ENCODE results near the gene ERI2.
"Not testable (repeated sequence)": the region's sequence is repeated elsewhere in the genome, so short reads cannot be mapped to it uniquely, and the experiment has no call there.

Gene ERI2

DNA sequence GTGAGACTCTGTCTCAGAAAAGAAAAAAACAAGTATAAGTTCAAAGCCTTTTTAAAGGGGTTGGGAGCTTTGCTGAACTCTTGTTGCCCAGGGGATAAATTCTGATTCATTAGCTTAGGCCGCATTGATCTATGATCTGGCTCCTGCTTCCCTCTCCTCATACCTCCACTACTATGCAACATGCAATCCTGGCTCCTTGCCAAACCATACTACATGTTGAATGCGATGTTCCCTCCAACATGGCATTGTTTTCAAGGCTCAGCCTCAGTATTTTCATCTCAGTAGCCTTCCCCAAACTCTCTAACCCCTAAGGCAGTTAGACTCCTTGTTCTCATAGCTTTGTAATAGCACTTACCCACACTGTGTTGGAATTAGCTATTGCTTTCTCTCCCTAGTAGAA lies 6.2 kb upstream of the ERI2 start:
- DNase-seq, result no peak

DNA sequence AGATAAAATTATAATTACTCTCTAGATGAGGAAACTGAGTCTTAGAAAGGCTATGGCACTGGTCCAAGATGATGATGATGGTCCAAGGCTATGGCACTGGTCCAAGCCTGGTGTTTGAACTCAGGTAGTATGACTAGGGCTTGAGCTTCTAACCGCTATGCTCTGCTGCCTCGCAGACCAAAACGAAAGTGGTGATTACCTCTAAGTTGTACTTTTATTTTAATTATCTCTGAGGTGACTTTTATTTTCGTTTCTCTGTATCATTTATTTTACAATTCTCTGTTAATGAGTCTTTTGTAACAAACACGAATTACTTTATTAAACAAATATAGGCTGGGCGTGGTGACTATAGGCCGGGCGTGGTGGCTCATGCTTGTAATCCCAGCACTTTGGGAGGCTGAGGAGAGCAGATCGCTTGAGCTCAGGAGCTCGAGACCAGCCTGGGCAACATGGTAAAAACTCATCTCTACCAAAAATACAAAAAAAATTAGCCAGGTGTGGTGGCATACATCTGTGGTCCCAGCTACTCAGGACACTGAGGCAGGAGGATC lies 5.7 kb upstream of the ERI2 start:
- DNase-seq, result no peak

DNA sequence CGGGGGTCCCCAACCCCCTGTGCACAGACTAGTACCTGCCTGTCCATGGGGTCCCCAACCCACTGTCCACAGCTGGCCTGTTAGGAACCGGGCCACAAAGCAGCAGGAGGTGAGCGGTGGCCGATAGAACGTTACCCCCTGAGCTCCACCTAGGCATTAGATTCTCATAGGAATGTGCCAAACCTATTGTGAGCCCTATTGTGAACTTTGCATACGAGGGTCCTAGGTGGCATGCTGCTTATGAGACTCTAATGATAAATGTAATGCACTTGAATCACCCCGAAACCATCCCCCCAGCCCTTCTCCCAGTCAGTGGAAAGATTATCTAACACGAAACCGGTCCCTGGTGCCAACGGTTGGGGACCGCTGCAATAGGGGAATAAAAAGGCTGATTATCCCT lies 1.6 kb upstream of the ERI2 start:
- no peak for DNase-seq

DNA sequence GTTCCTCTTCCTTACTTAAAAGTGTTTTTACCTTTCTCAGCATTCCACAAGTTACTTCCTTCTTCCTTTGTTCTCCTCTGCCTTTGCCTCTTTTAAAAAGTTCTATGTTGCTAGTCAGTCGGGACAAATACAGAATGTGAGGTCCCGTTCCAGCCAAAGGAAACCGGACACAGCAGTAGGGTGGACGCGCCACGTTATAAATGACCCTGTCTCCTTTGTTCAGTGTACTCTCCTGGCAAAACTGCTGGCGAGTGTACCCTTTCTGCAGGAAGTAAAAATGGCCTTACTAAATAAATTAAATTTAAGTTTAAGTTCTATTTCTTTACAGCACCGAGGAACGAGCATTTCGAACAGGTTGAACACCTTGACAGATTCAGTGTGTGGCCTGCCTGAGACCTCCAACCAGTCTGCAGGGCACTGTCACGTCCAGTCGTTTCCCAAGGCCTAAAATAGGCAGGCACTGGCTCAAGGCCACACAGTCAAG lies 546 bp downstream of the ERI2 start:
- not testable (repeated sequence) for DNase-seq

DNA sequence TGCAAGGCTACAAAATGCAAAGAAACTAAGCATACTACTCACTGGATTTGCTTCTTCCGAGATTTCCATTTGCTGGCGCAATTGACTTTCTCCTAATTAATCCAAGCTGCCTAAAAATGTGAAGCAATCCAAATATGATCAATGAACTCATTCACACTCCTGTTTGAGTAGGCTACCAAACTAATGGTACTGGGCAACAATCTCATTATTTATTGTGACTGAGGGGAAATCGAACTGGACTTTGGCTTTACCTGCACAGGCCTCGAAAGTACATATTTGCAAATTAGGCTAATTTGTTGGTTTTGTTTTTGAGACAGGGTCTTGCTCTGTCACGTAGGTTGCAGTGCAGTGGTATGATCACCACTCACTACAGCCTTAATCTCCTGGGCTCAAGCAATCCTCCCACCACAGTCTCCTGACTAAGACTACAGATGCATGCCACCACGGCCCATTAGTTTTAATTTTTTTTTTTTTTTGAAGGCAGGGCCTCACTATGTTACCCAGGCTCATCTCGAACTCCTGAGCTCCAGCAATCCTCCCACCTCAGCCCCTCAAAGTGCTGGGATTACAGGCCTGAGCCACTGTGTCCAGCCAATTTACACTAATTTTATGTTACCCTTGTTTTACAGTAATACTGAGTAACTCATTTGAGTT lies 2.6 kb downstream of the ERI2 start:
- DNase-seq, result no peak

DNA sequence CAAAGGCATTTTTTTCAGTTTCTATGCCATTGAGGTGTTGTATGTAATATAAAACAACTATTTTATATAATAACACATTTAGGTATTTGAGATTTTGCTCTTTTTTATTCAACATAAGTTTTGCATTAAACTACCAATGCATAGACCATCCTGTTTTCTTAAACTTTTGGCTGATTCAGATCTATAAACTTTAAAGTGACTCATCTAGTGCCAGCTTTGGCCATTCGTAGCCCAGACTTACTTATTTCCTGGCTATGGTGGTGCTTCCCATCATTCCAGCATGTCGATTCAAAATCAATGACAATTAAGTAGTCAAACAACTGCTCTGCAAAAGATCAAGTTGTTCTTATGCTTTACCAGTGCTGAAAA lies 3.1 kb downstream of the ERI2 start:
- DNase-seq, result no peak

DNA sequence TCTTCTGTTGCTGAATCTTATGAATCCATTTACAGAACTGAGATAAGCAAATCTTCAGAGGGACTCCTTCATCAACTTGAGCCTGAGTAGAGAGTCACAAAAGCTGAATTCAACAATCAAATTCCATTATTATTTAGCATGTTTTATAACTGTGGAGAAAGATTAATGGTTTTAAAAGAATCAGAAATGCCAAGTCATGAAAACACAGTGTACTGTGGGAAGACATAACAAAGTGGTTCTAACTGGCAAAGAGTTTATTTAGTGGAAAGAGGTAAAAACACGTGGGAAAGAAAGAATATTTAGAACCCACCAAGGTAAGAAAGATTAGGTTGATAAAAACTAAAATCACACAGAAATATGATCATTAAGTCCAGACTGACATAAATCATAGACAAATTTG lies 5.0 kb downstream of the ERI2 start:
- no peak for DNase-seq

DNA sequence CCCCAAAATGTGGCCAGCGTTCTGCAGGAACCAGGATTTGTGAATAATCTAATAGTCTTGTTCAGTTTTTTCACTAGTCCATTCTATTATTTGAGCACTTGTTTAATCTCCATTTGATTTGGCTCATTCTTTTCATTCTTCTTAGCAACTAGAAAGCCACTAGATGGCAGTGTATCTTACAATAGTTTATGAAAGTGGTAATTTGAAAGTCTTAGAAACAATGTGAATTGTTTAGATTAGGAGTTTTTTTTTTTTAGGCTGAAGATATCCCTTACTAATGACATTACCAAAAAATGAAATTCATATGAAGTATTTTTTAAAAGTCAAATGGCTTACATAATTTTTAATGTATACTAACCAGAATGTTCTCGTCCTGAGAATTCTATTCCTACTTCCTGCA lies 6.7 kb downstream of the ERI2 start:
- peak; percentile 5 for DNase-seq

DNA sequence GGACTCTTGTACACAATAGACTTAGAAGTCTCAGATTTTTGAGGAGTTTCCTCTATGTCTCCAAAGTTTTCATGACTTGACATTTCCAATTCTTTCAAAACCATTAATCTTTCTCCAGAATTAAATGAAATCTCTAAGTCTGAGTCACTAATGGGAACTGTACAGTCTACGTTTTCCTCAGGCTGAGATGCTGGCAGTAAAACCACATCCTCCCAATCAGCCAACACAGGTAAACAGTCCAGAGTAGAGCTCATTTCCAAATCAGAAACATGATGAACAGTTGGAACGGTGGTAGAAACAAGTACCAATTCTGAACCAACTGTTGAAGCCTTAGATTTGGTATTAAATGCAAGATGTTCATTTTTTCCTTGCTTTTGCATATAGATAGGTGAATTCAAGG lies 7.9 kb downstream of the ERI2 start:
- DNase-seq, result no peak

DNA sequence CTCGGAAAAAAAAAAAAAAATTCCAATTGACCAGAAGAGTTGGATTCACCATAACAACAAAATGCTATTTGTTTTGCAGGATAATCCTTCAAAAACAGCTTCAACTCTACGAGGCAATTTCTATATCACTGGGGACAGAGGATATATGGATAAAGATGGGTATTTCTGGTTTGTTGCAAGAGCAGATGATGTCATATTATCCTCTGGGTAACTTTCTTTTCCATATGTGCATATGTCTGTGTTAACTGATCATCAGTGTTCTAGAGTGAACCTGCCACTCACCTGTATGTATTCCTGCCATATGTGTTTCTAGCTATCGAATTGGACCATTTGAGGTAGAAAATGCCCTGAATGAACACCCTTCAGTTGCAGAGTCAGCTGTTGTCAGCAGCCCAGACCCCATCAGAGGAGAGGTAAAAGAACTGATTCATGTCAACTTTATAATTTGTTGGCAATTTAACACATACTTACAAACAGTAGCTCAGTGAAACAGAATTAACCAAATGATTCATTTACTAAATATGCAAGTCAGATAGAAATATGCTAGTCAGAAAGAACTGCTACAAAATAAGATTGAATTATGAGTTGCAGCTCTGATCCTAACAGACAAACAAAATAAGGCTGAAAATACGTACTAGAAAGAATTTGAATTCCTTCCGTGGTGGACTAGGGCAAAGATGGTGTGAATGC lies 14.2 kb downstream of the ERI2 start:
- no peak for DNase-seq

DNA sequence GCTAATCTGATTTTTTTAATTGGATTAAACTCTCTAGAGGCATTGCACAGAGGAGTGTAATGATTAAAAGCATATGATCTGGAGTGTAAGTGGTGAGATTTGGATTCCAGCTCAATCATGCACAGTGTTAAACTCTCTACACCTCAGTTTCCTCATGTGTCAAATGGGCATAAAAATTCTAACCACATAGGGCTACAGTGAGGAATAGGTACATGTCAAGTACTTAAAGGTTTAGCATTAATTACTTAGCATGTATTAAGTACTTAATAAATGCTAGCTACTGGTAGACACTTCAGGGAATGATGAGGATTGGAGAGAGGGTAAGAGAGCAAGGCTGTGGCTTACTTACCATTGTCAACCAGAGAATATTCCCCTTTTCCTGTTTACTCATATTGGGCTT lies 17.1 kb downstream of the ERI2 start:
- no peak for DNase-seq

DNA sequence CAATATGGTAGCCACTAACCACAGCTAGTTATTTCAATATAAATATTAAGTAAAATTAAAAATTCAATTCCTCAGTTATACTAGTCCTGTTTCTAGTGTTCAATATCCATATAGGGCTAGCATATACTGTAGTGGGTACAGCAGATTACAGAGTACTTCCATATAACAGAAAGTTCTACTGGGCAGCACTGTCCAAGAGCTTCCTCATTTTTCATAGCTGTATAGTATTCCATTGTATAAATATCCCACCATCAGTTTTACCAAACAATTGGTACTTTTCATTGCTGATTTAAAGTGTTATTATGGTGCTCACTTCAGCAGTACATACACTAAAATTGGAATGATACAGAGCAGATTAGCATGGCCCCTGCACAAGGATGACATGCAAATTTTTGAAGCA lies 22.1 kb downstream of the ERI2 start:
- DNase-seq, result no peak

DNA sequence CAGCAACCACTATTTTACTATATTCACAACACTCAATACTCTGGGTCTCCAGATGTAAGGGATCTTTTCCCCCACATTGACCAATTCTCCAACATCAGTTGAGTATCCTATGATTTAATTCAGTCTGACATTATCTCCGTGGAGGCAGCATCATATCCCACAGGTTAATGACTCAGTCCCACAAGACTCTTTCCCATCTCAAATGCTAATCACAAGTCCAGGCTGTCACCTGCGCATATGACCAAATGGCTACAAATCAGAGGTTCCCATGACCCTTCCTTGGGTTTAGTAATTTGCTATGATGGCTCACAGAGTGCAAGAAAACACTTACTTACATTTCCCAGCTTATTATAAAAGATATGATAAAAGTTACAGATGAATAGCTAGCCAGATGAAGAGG lies 23.8 kb downstream of the ERI2 start:
- DNase-seq, result no peak

DNA sequence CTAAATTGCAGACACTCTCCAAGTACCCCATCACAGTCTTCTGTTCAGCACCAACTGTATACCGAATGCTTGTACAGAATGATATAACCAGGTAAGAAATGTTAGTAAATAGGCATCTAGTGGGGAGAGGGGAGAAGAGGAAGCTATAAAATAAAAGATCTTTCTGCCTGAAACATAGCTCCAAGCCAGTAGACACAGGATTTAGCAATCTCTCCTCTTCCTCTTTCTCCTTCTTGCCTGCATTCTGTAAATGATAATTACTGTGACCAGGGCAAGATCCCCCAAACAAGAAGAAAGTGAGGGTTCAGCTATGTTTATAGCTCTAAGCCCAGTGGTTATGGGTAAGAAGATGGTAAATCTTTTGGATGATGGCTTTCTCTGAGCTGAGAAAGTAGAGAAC lies 24.6 kb downstream of the ERI2 start:
- DNase-seq, result no peak

DNA sequence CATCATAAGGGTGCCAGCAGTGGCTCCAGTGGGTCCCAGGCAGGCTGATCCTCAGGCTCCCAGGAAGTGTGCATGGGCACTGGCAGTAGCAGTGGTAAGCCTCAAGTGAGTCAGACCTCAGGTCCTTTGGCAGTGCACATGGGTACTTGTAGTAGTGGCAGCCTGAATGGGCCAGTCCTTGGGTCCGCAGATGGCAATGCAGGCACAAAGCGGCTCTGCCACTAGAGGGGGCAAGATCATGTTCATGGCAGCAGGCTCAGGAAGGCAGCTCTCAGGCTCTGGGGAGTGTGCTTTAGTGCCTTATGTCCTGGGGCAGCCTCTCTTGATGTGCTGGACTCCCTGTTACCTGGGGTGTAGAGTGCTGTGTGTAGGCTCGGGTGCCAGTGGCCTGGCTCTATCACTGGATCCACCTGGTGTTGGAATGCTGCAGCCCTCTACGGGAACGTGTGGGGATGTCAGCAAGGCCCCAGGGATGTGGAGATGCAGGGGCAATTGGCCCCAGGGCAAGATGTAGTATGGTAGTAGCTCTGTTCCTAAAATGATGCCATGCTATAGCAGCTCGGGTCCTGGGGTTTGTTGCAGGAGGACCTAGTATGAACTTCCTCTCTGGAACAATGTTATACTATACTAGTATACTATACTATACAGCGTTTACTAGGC lies 31.4 kb downstream of the ERI2 start:
- DNase-seq, result peak; percentile 18

DNA sequence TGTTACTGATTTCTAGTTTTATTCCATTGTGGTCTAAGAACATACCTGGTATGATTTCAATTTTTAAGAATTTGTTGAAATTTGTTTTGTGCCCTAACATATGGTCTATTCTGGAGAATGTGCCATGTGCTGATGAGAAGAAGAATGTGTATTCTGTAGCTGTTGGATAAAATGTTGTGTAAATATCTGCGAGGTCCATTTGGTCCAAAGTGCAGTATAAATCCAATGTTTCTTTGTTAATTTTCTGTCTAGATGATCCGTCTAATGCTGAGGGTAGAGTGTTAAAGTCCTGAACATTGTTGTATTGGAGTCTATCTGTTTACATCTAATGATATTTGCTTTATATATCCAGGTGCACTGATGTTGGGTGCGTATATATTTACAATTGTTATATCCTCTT lies 32.6 kb downstream of the ERI2 start:
- DNase-seq, result no peak

DNA sequence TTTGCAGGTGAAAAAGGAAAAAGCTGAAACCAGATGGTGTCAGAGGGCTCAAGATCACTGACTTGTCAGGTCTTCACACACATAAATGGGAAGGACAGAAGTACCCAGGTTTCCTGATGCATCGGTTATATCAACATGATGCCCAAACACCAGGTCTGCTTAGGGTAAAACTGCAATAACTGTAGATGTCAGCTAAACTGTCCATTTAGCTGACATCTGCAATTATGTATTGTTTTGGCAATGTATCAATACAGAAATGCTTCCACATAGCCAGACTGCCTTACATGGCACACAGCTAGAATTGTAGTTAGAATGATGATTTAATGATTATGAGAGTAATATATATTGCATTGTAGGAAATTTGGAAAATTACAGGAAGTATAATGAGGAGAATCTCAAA lies 37.5 kb downstream of the ERI2 start:
- DNase-seq, result no peak

DNA sequence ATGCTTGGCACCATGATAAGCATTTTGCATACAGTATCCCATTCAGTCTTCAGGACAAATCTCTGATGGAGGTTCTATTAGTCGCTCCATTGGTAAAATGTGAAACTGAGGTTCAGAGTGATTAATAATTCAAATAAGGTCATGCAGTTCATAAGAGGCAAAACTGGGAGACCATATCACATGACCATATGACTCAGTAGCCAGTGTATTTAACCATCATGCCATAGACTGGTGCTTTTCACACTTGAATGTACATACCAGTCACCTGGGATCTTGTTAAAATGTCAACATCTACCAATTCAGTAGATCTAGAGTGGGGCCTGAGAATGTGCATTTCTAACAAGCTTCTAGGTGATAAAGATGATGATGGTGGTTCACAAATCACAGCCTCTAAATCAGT lies 38.2 kb downstream of the ERI2 start:
- DNase-seq, result no peak

DNA sequence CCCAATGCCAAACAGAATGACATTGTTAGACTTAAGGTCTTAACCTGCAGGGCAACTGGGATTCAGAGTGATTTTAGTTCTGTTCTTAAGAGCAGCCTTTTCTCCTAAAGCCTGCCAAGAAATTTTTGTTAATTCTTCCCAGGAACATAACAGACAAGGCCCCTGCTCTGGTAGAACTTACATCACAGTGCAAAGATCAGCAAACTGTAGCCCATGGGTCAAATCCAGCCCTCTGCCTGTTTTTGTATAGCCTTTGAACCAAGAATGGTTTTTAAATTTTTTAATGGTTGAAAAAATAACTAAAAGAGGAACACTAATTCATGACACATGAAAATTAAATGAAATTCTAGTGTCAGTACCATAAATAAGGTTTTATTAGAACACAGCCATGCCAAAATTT lies 38.7 kb downstream of the ERI2 start:
- no peak for DNase-seq

DNA sequence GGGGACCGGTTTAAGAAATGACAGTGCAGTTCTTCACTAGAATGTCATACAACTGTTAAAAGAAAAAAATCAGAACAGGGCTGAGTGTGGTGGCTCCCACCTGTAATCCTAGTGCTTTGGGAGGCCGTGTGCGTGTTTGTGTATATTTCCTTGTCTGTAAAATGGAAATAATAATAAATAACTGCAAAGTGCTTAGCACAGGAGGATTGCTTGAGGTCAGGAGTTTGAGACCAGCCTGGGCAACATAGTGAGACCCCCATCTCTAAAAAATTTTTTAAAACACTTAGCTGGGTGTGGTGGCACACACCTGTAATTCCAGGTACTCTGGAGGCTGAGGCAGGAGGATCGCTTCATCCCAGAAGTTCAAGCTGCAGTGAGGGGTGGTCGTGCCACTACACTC lies 40.0 kb downstream of the ERI2 start:
- no peak for DNase-seq

DNA sequence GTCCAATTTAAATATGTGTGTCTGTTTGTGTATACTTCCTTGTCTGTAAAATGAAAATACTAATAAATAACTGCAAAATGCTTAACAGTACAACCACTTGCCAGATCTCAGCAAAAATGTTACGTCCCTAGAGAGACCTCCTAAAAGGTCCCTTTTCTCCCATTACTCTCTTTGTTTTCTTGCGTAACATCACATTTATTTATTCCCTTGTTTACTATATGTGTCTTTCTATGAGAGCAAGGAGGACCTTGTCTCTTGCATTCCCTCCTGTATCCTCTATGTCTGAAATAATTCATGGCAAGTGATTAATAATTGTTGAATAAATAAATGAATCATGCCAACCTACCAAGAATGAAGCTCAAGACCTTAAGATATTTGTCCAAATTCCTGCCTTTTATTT lies 40.5 kb downstream of the ERI2 start:
- no peak for DNase-seq

DNA sequence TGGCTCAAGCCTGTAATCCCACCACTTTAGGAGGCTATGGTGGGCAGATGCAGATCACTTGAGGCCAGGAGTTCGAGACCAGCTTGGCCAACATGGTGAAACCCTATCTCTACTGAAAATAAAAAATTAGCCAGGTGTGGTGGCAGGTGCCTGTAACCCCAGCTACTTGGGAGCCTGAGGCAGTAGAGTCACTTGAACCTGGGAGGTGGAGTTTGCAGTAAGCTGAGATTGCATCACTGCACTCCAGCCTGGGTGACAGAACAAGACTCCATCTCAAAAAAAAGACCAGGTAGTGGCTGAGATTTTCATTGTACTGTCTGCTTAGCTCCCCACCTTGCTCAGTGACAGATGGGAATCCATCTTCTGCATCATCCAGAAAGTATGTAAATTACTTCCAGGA lies 41.8 kb downstream of the ERI2 start:
- DNase-seq, result not testable (repeated sequence)

DNA sequence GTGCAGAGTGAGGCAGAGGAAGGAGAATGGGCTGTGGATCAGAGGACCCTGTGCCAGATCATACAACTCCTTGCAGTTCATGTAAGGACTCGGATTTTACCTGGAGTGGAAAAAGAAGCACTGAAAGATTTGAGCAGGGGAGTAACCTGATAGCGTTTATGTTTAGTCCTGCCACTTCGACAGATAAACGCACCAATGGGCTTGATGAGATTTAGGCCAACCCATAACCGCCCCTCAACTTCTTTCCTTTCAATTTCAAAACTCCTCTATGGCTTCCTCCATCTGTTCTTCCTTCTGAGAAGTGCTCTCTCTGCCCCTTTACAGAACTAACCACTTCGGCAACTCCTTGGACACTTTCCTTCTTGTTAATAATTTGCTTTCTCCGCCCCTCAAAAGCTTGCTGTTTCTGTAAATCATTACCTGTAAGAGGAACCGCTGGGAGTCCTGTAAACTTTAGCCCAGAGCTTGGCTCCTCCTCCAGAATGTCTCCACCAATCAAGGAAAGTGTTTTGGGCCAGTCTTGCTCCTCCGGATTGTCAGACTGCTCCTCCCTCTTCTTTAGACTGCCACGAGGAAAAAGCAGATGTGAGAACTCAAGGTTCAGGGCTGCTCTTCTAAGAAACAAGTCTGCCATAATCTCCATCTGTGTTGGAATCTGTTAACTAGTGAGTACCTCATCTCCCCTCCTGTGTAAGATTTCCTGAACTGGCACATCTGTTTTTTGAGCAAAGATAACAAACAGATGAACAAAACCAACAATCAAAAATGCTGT lies 42.6 kb downstream of the ERI2 start, which contains the start of gene ACSM3:
TSS of gene ACSM3 (plus strand) at position 554 of the 772 bp plus-strand sequence. CDS start 6,021 bp downstream, outside the sequence.
- DNase-seq, result no peak

Measured in NCI-H446 treated with DMSO at 0.1 percent for 48 hours (cell line).